Measurements from ENCODE around the gene ABI2. TPM values are rescaled to one million over a fixed set of nuclear protein-coding genes. Genes with fewer than 3 reads are reported as not detected.
"Not testable (repeated sequence)": the region's sequence is repeated elsewhere in the genome, so short reads cannot be mapped to it uniquely, and the experiment has no call there.

Gene ABI2
- polyA plus RNA-seq, 2 donors, result 5.1 to 6.4 TPM

GRCh38 chr2:203327582-203327900 is 653 bp upstream of the ABI2 start:
- no peaks in the 10 kb centered on the region for H3K27me3 ChIP-seq (ENCODE audit: control insufficient read depth in 1 of 2, insufficient read depth in 2 of 2, low read length in 2 of 2)
- no peaks in the 10 kb centered on the region for H3K4me1 ChIP-seq (ENCODE audit: control insufficient read depth in 2 of 2, insufficient read depth in 2 of 2, low read length in 1 of 2)
- no peaks in the 10 kb centered on the region for H3K9me3 ChIP-seq (ENCODE audit: control insufficient read depth in 2 of 2, insufficient read depth in 1 of 2, low read depth in 1 of 2, low read length in 1 of 2)
- H3K4me3 ChIP-seq (ENCODE audit: low read depth in 1 of 2, low read length in 2 of 2), result peak overlapping the region; percentile 83 to 90
- whole genome bisulfite sequencing, 2 donors, result 12 to 15% methylated on average over 7 of the region's 7 CpGs
- H3K36me3 ChIP-seq (ENCODE audit: control insufficient read depth in 2 of 2, insufficient read depth in 2 of 2, low read length in 1 of 2), result no peaks in the 10 kb centered on the region
- H3K27ac ChIP-seq (ENCODE audit: low read depth in 2 of 2, low read length in 1 of 2), result peak overlapping the region; percentile 62 to 66

GRCh38 chr2:203328760-203329540 is 756 bp downstream of the ABI2 start:
- no peaks in the 10 kb centered on the region for H3K27me3 ChIP-seq (ENCODE audit: control insufficient read depth in 1 of 2, insufficient read depth in 2 of 2, low read length in 2 of 2)
- 1 to 2% methylated on average over 31 of the region's 31 CpGs for WGBS, 2 donors

GRCh38 chr2:203330434-203330833 is 2.2 kb downstream of the ABI2 start:
- no peaks in the 10 kb centered on the region for H3K9me3 ChIP-seq (ENCODE audit: control insufficient read depth in 2 of 2, insufficient read depth in 1 of 2, low read depth in 1 of 2, low read length in 1 of 2)
- H3K4me1 ChIP-seq (ENCODE audit: control insufficient read depth in 2 of 2, insufficient read depth in 2 of 2, low read length in 1 of 2), result no peaks in the 10 kb centered on the region
- no peaks in the 10 kb centered on the region for H3K27me3 ChIP-seq (ENCODE audit: control insufficient read depth in 1 of 2, insufficient read depth in 2 of 2, low read length in 2 of 2)
- no peaks in the 10 kb centered on the region for H3K36me3 ChIP-seq (ENCODE audit: control insufficient read depth in 2 of 2, insufficient read depth in 2 of 2, low read length in 1 of 2)
- H3K27ac ChIP-seq (ENCODE audit: low read depth in 2 of 2, low read length in 1 of 2), result no peak overlapping the region
- H3K4me3 ChIP-seq (ENCODE audit: low read depth in 1 of 2, low read length in 2 of 2), result no peak overlapping the region

More at GRCh38 chr2:203328760-203329540, 756 bp downstream of the ABI2 start:
- H3K9me3 ChIP-seq (ENCODE audit: control insufficient read depth in 2 of 2, insufficient read depth in 1 of 2, low read depth in 1 of 2, low read length in 1 of 2), result no peaks in the 10 kb centered on the region
- H3K36me3 ChIP-seq (ENCODE audit: control insufficient read depth in 2 of 2, insufficient read depth in 2 of 2, low read length in 1 of 2), result no peaks in the 10 kb centered on the region
- peak overlapping the region; percentile 51 to 76 for H3K27ac ChIP-seq (ENCODE audit: low read depth in 2 of 2, low read length in 1 of 2)
- H3K4me3 ChIP-seq (ENCODE audit: low read depth in 1 of 2, low read length in 2 of 2), result peak overlapping the region; percentile 83 to 90
- H3K4me1 ChIP-seq (ENCODE audit: control insufficient read depth in 2 of 2, insufficient read depth in 2 of 2, low read length in 1 of 2), result no peaks in the 10 kb centered on the region

- 86 to 88% methylated on average over 4 of the region's 4 CpGs for WGBS, 2 donors
- Histone ChIP-seq H3K27me3 (ENCODE audit: control insufficient read depth in 1 of 2, insufficient read depth in 2 of 2, low read length in 2 of 2) (no peaks in the 10 kb centered on the region), H3K4me3 (ENCODE audit: low read depth in 1 of 2, low read length in 2 of 2) (no peak overlapping the region), H3K9me3 (ENCODE audit: control insufficient read depth in 2 of 2, insufficient read depth in 1 of 2, low read depth in 1 of 2, low read length in 1 of 2) (no peaks in the 10 kb centered on the region), H3K36me3 (ENCODE audit: control insufficient read depth in 2 of 2, insufficient read depth in 2 of 2, low read length in 1 of 2) (no peaks in the 10 kb centered on the region), H3K27ac (ENCODE audit: low read depth in 2 of 2, low read length in 1 of 2) (no peak overlapping the region), H3K4me1 (ENCODE audit: control insufficient read depth in 2 of 2, insufficient read depth in 2 of 2, low read length in 1 of 2) (no peaks in the 10 kb centered on the region)
Measured at GRCh38 chr2:203338322-203338721, 10.1 kb downstream of the ABI2 start.

GRCh38 chr2:203340791-203341487 is 12.7 kb downstream of the ABI2 start:
- no peaks in the 10 kb centered on the region for H3K9me3 ChIP-seq (ENCODE audit: control insufficient read depth in 2 of 2, insufficient read depth in 1 of 2, low read depth in 1 of 2, low read length in 1 of 2)
- H3K27ac ChIP-seq (ENCODE audit: low read depth in 2 of 2, low read length in 1 of 2), result no peak overlapping the region
- H3K36me3 ChIP-seq (ENCODE audit: control insufficient read depth in 2 of 2, insufficient read depth in 2 of 2, low read length in 1 of 2), result no peaks in the 10 kb centered on the region
- no peak overlapping the region for H3K4me3 ChIP-seq (ENCODE audit: low read depth in 1 of 2, low read length in 2 of 2)
- no peaks in the 10 kb centered on the region for H3K27me3 ChIP-seq (ENCODE audit: control insufficient read depth in 1 of 2, insufficient read depth in 2 of 2, low read length in 2 of 2)
- 77 to 78% methylated on average over 6 of the region's 6 CpGs for WGBS, 2 donors
- H3K4me1 ChIP-seq (ENCODE audit: control insufficient read depth in 2 of 2, insufficient read depth in 2 of 2, low read length in 1 of 2), result no peaks in the 10 kb centered on the region

GRCh38 chr2:203341741-203342310 is 13.6 kb downstream of the ABI2 start:
- Histone ChIP-seq H3K36me3 (ENCODE audit: control insufficient read depth in 2 of 2, insufficient read depth in 2 of 2, low read length in 1 of 2) (no peaks in the 10 kb centered on the region), H3K27me3 (ENCODE audit: control insufficient read depth in 1 of 2, insufficient read depth in 2 of 2, low read length in 2 of 2) (no peaks in the 10 kb centered on the region), H3K27ac (ENCODE audit: low read depth in 2 of 2, low read length in 1 of 2) (no peak overlapping the region), H3K4me1 (ENCODE audit: control insufficient read depth in 2 of 2, insufficient read depth in 2 of 2, low read length in 1 of 2) (no peaks in the 10 kb centered on the region), H3K4me3 (ENCODE audit: low read depth in 1 of 2, low read length in 2 of 2) (no peak overlapping the region), H3K9me3 (ENCODE audit: control insufficient read depth in 2 of 2, insufficient read depth in 1 of 2, low read depth in 1 of 2, low read length in 1 of 2) (no peaks in the 10 kb centered on the region)
- 77 to 81% methylated on average over 2 of the region's 2 CpGs for WGBS, 2 donors

- H3K9me3 ChIP-seq (ENCODE audit: control insufficient read depth in 2 of 2, insufficient read depth in 1 of 2, low read depth in 1 of 2, low read length in 1 of 2); H3K4me3 ChIP-seq (ENCODE audit: low read depth in 1 of 2, low read length in 2 of 2); H3K4me1 ChIP-seq (ENCODE audit: control insufficient read depth in 2 of 2, insufficient read depth in 2 of 2, low read length in 1 of 2); H3K27ac ChIP-seq (ENCODE audit: low read depth in 2 of 2, low read length in 1 of 2); H3K27me3 ChIP-seq (ENCODE audit: control insufficient read depth in 1 of 2, insufficient read depth in 2 of 2, low read length in 2 of 2); H3K36me3 ChIP-seq (ENCODE audit: control insufficient read depth in 2 of 2, insufficient read depth in 2 of 2, low read length in 1 of 2): not testable (repeated sequence)
- WGBS, 2 donors, result 96 to 99% methylated on average over 4 of the region's 4 CpGs
Measured at GRCh38 chr2:203342374-203342773, 14.2 kb downstream of the ABI2 start.

- no peak overlapping the region for H3K4me3 ChIP-seq (ENCODE audit: low read depth in 1 of 2, low read length in 2 of 2)
- H3K27me3 ChIP-seq (ENCODE audit: control insufficient read depth in 1 of 2, insufficient read depth in 2 of 2, low read length in 2 of 2), result no peaks in the 10 kb centered on the region
- WGBS, 2 donors, result 98% methylated on average over 12 of the region's 12 CpGs
- H3K9me3 ChIP-seq (ENCODE audit: control insufficient read depth in 2 of 2, insufficient read depth in 1 of 2, low read depth in 1 of 2, low read length in 1 of 2), result no peaks in the 10 kb centered on the region
- no peaks in the 10 kb centered on the region for H3K36me3 ChIP-seq (ENCODE audit: control insufficient read depth in 2 of 2, insufficient read depth in 2 of 2, low read length in 1 of 2)
- H3K27ac ChIP-seq (ENCODE audit: low read depth in 2 of 2, low read length in 1 of 2), result no peak overlapping the region
- H3K4me1 ChIP-seq (ENCODE audit: control insufficient read depth in 2 of 2, insufficient read depth in 2 of 2, low read length in 1 of 2), result no peaks in the 10 kb centered on the region
Measured at GRCh38 chr2:203344667-203345066, 16.5 kb downstream of the ABI2 start.

GRCh38 chr2:203346612-203347011 is 18.4 kb downstream of the ABI2 start:
- H3K27me3 ChIP-seq (ENCODE audit: control insufficient read depth in 1 of 2, insufficient read depth in 2 of 2, low read length in 2 of 2), result no peaks in the 10 kb centered on the region
- H3K27ac ChIP-seq (ENCODE audit: low read depth in 2 of 2, low read length in 1 of 2), result no peak overlapping the region
- no peak overlapping the region for H3K4me3 ChIP-seq (ENCODE audit: low read depth in 1 of 2, low read length in 2 of 2)
- no peaks in the 10 kb centered on the region for H3K4me1 ChIP-seq (ENCODE audit: control insufficient read depth in 2 of 2, insufficient read depth in 2 of 2, low read length in 1 of 2)
- 96% methylated on average over 1 of the region's 1 CpG for WGBS, 2 donors
- H3K9me3 ChIP-seq (ENCODE audit: control insufficient read depth in 2 of 2, insufficient read depth in 1 of 2, low read depth in 1 of 2, low read length in 1 of 2), result no peaks in the 10 kb centered on the region
- H3K36me3 ChIP-seq (ENCODE audit: control insufficient read depth in 2 of 2, insufficient read depth in 2 of 2, low read length in 1 of 2), result no peaks in the 10 kb centered on the region
